ENCODE data around the gene KLF9.

- TF ChIP-seq POLR2AphosphoS5 (IDR thresholded peaks at IDR 0.05): no peak
- TF ChIP-seq POLR2A (IDR thresholded peaks at IDR 0.05): no peak
Observed at GRCh38 chr9:70363760-70364159, 50.7 kb downstream of the KLF9 start.
